PC-3 (cell line): Measurements from ENCODE around the gene POU2F1. TPM values are rescaled to one million over a fixed set of nuclear protein-coding genes. Genes with fewer than 3 reads are reported as not detected.

Experiments
- ATAC-seq: fragments of 200-7000 bp; cut with Tn5 transposase; 2 replicates; pipeline ENCODE4 v1.9.1; 2020; ENCODE audit warnings: mild to moderate bottlenecking, moderate library complexity
- BruUV-seq: library from RNA; stranded (reverse); fragments of 400-500 nt; replicated peaks from 2 replicates; lab custom pipeline; 2021; lab: Mats Ljungman, UMichigan
- CTCF ChIA-PET: fragments of 300-600 bp; sonication (Branson Sonifier 250); formaldehyde crosslinking; loops from one replicate; lab custom pipeline; 2022; ENCODE audit warnings: antibody characterized with exemption; lab: Charles Lee
- POLR2A ChIA-PET: fragments of 300-600 bp; sonication (Branson Sonifier 250); formaldehyde crosslinking; loops from one replicate; lab custom pipeline; 2022; ENCODE audit warnings: antibody characterized with exemption; ENCODE audit not compliant: unreplicated experiment; lab: Charles Lee
- DNase-seq: peaks from one replicate; pipeline ENCODE4 v3.0.0-alpha.2; 2015
- H2AFZ ChIP-seq: fragments of 300-600 bp; sonication (generic); 2 replicates; pipeline ENCODE4 v1.6.0; 2016; ENCODE audit warnings: antibody characterized with exemption, low read length
- H3F3A ChIP-seq: fragments of 300-600 bp; sonication (generic); one replicate; pipeline ENCODE4 v1.6.0; 2017; ENCODE audit warnings: antibody characterized with exemption, low read length, control low read depth, mild to moderate bottlenecking; ENCODE audit not compliant: unreplicated experiment
- H3K27ac ChIP-seq: fragments of 300-600 bp; sonication (generic); 2 replicates; pipeline ENCODE4 v1.5.1; 2016; ENCODE audit warnings: mild to moderate bottlenecking, low read length
- H3K27me3 ChIP-seq: fragments of 300-600 bp; sonication (generic); 2 replicates; pipeline ENCODE4 v1.6.1; 2016; ENCODE audit warnings: low read length, mixed read lengths
- H3K36me3 ChIP-seq: fragments of 300-600 bp; sonication (generic); 2 replicates; pipeline ENCODE4 v1.6.1; 2016; ENCODE audit warnings: low read depth, mixed run types, low read length, mixed read lengths
- H3K4me1 ChIP-seq: fragments of 300-600 bp; sonication (generic); 2 replicates; pipeline ENCODE4 v1.5.1; 2016; ENCODE audit warnings: low read length; ENCODE audit not compliant: insufficient read depth
- H3K4me2 ChIP-seq: fragments of 300-600 bp; sonication (generic); 2 replicates; pipeline ENCODE4 v1.6.0; 2016; ENCODE audit warnings: low read length
- H3K4me3 ChIP-seq: fragments of 300-600 bp; sonication (generic); 2 replicates; pipeline ENCODE4 v1.5.1; 2016; ENCODE audit warnings: mild to moderate bottlenecking, low read length, mixed read lengths
- H3K79me2 ChIP-seq: fragments of 300-600 bp; sonication (generic); 2 replicates; pipeline ENCODE4 v1.6.1; 2017; ENCODE audit warnings: low read length, mixed read lengths
- H3K9ac ChIP-seq: fragments of 300-600 bp; sonication (generic); 2 replicates; pipeline ENCODE4 v1.6.0; 2016; ENCODE audit warnings: mild to moderate bottlenecking, low read length
- H3K9me2 ChIP-seq: fragments of 300-600 bp; sonication (generic); replicated peaks from 2 replicates; pipeline ENCODE4 v1.6.1; 2016; ENCODE audit warnings: mixed run types, low read length, mixed read lengths
- H3K9me3 ChIP-seq: fragments of 300-600 bp; sonication (generic); 2 replicates; pipeline ENCODE4 v1.6.1; 2016; ENCODE audit warnings: low read length, mixed read lengths
- H4K20me1 ChIP-seq: fragments of 300-600 bp; sonication (generic); 2 replicates; pipeline ENCODE4 v1.6.1; 2016; ENCODE audit warnings: low read length, mixed read lengths
- CTCF ChIP-seq: fragments of 300-600 bp; sonication (generic); conservative IDR thresholded peaks from 2 replicates; pipeline ENCODE4 v1.5.1; 2017; ENCODE audit warnings: antibody characterized with exemption, low read depth, mild to moderate bottlenecking, low read length
- EZH2 ChIP-seq: fragments of 300-600 bp; sonication (generic); IDR thresholded peaks from one replicate; pipeline ENCODE4 v1.6.1; 2017; ENCODE audit warnings: antibody characterized with exemption, mild to moderate bottlenecking, low read length; ENCODE audit not compliant: unreplicated experiment
- EZH2phosphoT487 ChIP-seq: fragments of 300-600 bp; sonication (generic); IDR thresholded peaks from 2 replicates; pipeline ENCODE4 v1.6.1; 2018; ENCODE audit warnings: mild to moderate bottlenecking, antibody characterized with exemption, low read length, borderline replicate concordance
- intact Hi-C: fragments of 100-400 bp; cut with micrococcal nuclease; formaldehyde crosslinking; loops from 2 replicates; pipeline ENCODE4 v1.9.0; 2023
- total RNA-seq: library from RNA; depleted of rRNA; stranded (reverse); fragments of >200 nt; gene quantifications from 2 replicates; pipeline ENCODE4 v1.2.3, GENCODE V29; 2014

The POU2F1 gene
- total RNA-seq, 1 experiment from 2014 or later = 8.7 TPM

GRCh38 chr1:167263344-167263743, 42.7 kb downstream of the POU2F1 start:
- DNase-seq (no peak), ATAC-seq (no peak)
- Histone ChIP-seq H3K9ac (no peak overlapping the region), H3K4me1 (peaks cover 12% of the 10 kb centered on the region), H3K4me2 (no peak overlapping the region), H3K36me3 (no peaks in the 10 kb centered on the region), H3K9me2 (no peaks in the 10 kb centered on the region), H3K4me3 (no peak overlapping the region), H4K20me1 (0 out of 2 replicates have a peak, but pooled peaks cover 4% of the 10 kb centered on the region), H3K27me3 (no peaks in the 10 kb centered on the region), H3K9me3 (no peaks in the 10 kb centered on the region), H3K27ac (no peak overlapping the region), H2AFZ (no peak overlapping the region), H3F3A (no peaks in the 10 kb centered on the region), H3K79me2 (peaks cover 84% of the 10 kb centered on the region)
- BruUV-seq = no TSS peak
- intact Hi-C loops = no loop called here
- TF ChIP-seq EZH2phosphoT487 = no peak
- TF ChIP-seq EZH2 = no peak
- no peak for TF ChIP-seq CTCF
- CTCF ChIA-PET = interaction anchor here (1.1 kb wide), 1 partner anchor 43 kb away, joined by 3 read pairs; no protein-coding TSS in a partner anchor
- POLR2A ChIA-PET = interaction anchor here (0.6 kb wide), 1 partner anchor 43 kb away, joined by 3 read pairs; the partner anchor contains the start of gene POU2F1

DNA sequence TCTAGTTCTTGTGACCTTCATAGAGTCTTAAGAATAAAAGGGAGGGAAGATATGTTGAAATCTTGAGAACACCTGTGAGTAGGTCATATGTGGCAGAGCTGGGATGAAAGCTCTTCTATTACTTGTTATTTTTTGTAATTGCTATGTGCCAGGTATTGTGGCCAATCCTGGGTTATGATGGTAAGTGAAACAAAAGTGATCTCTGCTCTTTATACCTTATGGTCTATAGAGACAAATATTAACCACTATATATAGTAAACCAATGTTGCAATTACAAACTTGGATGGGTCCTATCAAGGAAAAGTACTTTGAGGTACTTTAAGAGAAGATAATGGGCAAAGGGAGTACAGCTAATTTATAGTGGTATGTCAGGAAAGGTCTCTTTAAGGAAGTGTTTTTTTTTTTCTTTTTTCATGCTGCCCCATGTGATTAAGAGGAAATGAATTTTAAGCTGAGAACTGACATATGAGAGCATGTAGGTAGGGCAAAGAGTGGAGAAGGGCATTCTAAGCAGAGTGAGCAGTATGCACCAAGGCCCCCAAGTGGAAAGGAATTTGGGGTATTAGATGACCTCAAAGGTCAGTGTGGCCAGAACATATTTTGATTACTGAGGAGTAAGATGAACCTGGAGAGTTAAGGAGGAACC, 43.3 kb downstream of the POU2F1 start:
- intact Hi-C loops = no loop called here
- Histone ChIP-seq H3K4me2 (no peak overlapping the region), H3K9ac (no peak overlapping the region), H3K27ac (no peak overlapping the region), H3K27me3 (no peaks in the 10 kb centered on the region), H3K9me3 (no peaks in the 10 kb centered on the region), H3F3A (no peaks in the 10 kb centered on the region), H3K4me1 (peaks cover 14% of the 10 kb centered on the region), H3K4me3 (no peak overlapping the region), H2AFZ (no peak overlapping the region), H3K9me2 (no peaks in the 10 kb centered on the region), H3K36me3 (no peaks in the 10 kb centered on the region), H3K79me2 (peaks cover 84% of the 10 kb centered on the region), H4K20me1 (0 out of 2 replicates have a peak, but pooled peaks cover 4% of the 10 kb centered on the region)
- DNase-seq (peak; percentile 34), ATAC-seq (peak; percentile 25; the same call in 1 of the 2 replicates)
- POLR2A ChIA-PET = interaction anchor here (0.6 kb wide), 1 partner anchor 43 kb away, joined by 3 read pairs; the partner anchor contains the start of gene POU2F1
- no peak for TF ChIP-seq CTCF
- no peak for TF ChIP-seq EZH2
- TF ChIP-seq EZH2phosphoT487 = no peak
- BruUV-seq = no TSS peak
- CTCF ChIA-PET = interaction anchor here (0.6 kb wide), 1 partner anchor 178 kb away, joined by 4 read pairs; no protein-coding TSS in a partner anchor
